ENCODE results near the gene EVX1. TPM values are rescaled to one million over a fixed set of nuclear protein-coding genes. Genes with fewer than 3 reads are reported as not detected.

EVX1 gene
- total and polyA plus RNA-seq, 2 of the 13 experiments (the other 11 are each of a cell fraction or from before 2014, with no cell fraction given): not detected

GRCh38 chr7:27196287-27196767 is 46.3 kb upstream of the EVX1 start (continued):
- no peak for TF ChIP-seq HMGXB3 (CRISPR knock-in tag; IDR thresholded peaks at IDR 0.05; ENCODE audit: borderline replicate concordance)
- no peak for TF ChIP-seq ZNF383 (CRISPR knock-in tag; IDR thresholded peaks at IDR 0.05; ENCODE audit: borderline replicate concordance)
- no peak for TF ChIP-seq ZSCAN9 (CRISPR knock-in tag; IDR thresholded peaks at IDR 0.05; ENCODE audit: borderline replicate concordance)
- no peak for TF ChIP-seq JDP2 (CRISPR knock-in tag; IDR thresholded peaks at IDR 0.05; ENCODE audit: borderline replicate concordance)
- no peak for TF ChIP-seq SOX13 (IDR thresholded peaks at IDR 0.05)
- 0 out of 4 replicates have a peak, but pooled peaks of 1 of the 2 experiments have one; percentile 22 for TF ChIP-seq SOX13 (CRISPR knock-in tag; conservative IDR thresholded peaks at IDR 0.05 in 1 of 2, IDR thresholded peaks at IDR 0.05 in 1 of 2)
- no peak for TF ChIP-seq FLYWCH1 (CRISPR knock-in tag; IDR thresholded peaks at IDR 0.05)
- TF ChIP-seq NR0B2 (CRISPR knock-in tag; IDR thresholded peaks at IDR 0.05): no peak
- peak; percentile 85 for TF ChIP-seq CTCF (CRISPR knock-in tag; IDR thresholded peaks at IDR 0.05)
